ENCODE results near the gene ITIH5. TPM values are rescaled to one million over a fixed set of nuclear protein-coding genes. Genes with fewer than 3 reads are reported as not detected.

Gene ITIH5
- total and polyA plus RNA-seq, 2 donors (not counting 1 experiment from before 2014, with no cell fraction given) = not detected

DNA sequence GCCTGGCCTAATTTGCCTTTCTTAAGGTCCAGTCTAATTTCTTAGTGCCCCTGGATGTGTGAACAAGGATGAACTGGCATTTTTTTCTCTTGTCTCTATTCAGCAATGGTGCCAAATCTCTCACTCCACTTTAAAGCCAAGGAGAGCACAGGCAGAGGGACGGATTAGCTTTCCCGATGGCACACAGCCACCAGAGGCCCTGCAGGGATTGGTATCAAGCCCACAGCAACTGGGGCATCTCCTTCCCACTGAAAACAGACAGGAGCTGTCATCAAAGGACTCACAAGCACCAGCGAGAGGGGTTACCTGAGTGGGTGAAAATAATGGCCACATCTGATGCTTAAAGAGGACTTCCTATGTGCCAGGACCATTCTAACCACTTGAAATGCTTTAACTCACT lies 83.1 kb downstream of the ITIH5 start:
- no peaks in the 10 kb centered on the region for H3K79me2 ChIP-seq (ENCODE audit: control insufficient read depth, insufficient read depth, low read length)
- H3K27ac ChIP-seq (ENCODE audit: low read length in 2 of 2) = no peak overlapping the region
- H2AFZ ChIP-seq (ENCODE audit: insufficient read depth, low read depth, low read length, poor library complexity, severe bottlenecking) = no peak overlapping the region
- H3K9me3 ChIP-seq (ENCODE audit: control extremely low read depth in 1 of 3, control insufficient read depth in 2 of 3, insufficient read depth in 1 of 3, low read length in 2 of 3) = no peaks in the 10 kb centered on the region
- ATAC-seq (ENCODE audit: low read depth) (no peak), DNase-seq (no peak)
- no peak overlapping the region for H3K4me2 ChIP-seq (replicated peaks; ENCODE audit: low read depth, low read length, poor library complexity, severe bottlenecking)
- H3K9ac ChIP-seq (ENCODE audit: low read length) = no peak overlapping the region
- no peaks in the 10 kb centered on the region for H4K20me1 ChIP-seq (ENCODE audit: control insufficient read depth, insufficient read depth, low read length, poor library complexity, severe bottlenecking)
- POLR2A ChIA-PET = interaction anchor here (0.5 kb wide), 1 partner anchor 39 kb away, joined by 7 read pairs; no protein-coding TSS in a partner anchor
- 100% methylated on average over 3 of the region's 3 CpGs for WGBS (ENCODE audit: insufficient coverage)
- no peaks in the 10 kb centered on the region for H3K9me3 Mint-ChIP-seq (ENCODE audit: insufficient read depth)
- intact Hi-C loops (cut with micrococcal nuclease) = no loop called here
- peaks cover 12% of the 10 kb centered on the region for H3K27me3 Mint-ChIP-seq
- no peak overlapping the region for H3K4me3 Mint-ChIP-seq
- no peak overlapping the region for H3K27ac Mint-ChIP-seq
- CTCF ChIA-PET = no interaction called here
- no peak overlapping the region for H3K4me3 ChIP-seq (ENCODE audit: control extremely low read depth in 1 of 5, extremely low read depth in 1 of 5, insufficient read depth in 1 of 5, low read depth in 2 of 5, low read length in 4 of 5)
- H3K4me1 Mint-ChIP-seq = no peaks in the 10 kb centered on the region
- H3K4me1 ChIP-seq (ENCODE audit: control insufficient read depth in 2 of 2, insufficient read depth in 2 of 2, low read length in 2 of 2) = no peaks in the 10 kb centered on the region
- H3K27me3 ChIP-seq (replicated peaks in 1 of 4; ENCODE audit: control extremely low read depth in 1 of 4, control insufficient read depth in 3 of 4, insufficient read depth in 4 of 4, low read length in 3 of 4) = no peaks in the 10 kb centered on the region
- H3K36me3 ChIP-seq (replicated peaks in 1 of 2; ENCODE audit: control extremely low read depth in 1 of 2, control insufficient read depth in 1 of 2, extremely low read depth in 1 of 2, insufficient read depth in 2 of 2, low read length in 1 of 2) = no peaks in the 10 kb centered on the region
- TF ChIP-seq, protein P1, sequence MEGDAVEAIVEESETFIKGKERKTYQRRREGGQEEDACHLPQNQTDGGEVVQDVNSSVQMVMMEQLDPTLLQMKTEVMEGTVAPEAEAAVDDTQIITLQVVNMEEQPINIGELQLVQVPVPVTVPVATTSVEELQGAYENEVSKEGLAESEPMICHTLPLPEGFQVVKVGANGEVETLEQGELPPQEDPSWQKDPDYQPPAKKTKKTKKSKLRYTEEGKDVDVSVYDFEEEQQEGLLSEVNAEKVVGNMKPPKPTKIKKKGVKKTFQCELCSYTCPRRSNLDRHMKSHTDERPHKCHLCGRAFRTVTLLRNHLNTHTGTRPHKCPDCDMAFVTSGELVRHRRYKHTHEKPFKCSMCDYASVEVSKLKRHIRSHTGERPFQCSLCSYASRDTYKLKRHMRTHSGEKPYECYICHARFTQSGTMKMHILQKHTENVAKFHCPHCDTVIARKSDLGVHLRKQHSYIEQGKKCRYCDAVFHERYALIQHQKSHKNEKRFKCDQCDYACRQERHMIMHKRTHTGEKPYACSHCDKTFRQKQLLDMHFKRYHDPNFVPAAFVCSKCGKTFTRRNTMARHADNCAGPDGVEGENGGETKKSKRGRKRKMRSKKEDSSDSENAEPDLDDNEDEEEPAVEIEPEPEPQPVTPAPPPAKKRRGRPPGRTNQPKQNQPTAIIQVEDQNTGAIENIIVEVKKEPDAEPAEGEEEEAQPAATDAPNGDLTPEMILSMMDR (IDR thresholded peaks at IDR 0.05) = no peak
- no peak for TF ChIP-seq EZH2 (IDR thresholded peaks at IDR 0.05; ENCODE audit: borderline replicate concordance, insufficient read depth, low read depth, low read length, poor library complexity, severe bottlenecking)

DNA sequence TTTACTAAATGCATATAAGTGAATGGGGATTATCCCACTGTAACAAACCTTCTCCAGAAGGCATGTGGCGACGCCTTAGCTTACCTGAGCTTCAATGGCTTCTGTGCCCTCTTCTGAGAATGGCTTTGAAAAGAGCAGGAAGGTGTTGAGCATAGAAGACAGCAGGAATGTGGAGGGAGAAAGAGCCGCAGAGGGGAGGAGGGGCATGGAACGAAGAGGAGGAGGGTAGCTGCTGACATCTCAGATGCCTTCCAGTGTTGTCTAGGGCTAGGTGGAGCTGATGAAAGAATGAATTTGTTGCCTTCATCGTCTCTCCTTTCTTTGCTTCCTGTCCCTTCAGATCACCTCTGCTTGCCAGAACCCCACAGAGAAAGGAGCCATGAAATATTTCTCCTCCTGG lies 86.2 kb downstream of the ITIH5 start:
- Histone ChIP-seq H2AFZ (ENCODE audit: insufficient read depth, low read depth, low read length, poor library complexity, severe bottlenecking) (no peak overlapping the region), H3K4me2 (replicated peaks; ENCODE audit: low read depth, low read length, poor library complexity, severe bottlenecking) (no peak overlapping the region), H4K20me1 (ENCODE audit: control insufficient read depth, insufficient read depth, low read length, poor library complexity, severe bottlenecking) (no peaks in the 10 kb centered on the region), H3K4me3 (ENCODE audit: control extremely low read depth in 1 of 5, extremely low read depth in 1 of 5, insufficient read depth in 1 of 5, low read depth in 2 of 5, low read length in 4 of 5) (no peak overlapping the region), H3K36me3 (replicated peaks in 1 of 2; ENCODE audit: control extremely low read depth in 1 of 2, control insufficient read depth in 1 of 2, extremely low read depth in 1 of 2, insufficient read depth in 2 of 2, low read length in 1 of 2) (no peaks in the 10 kb centered on the region), H3K27ac (ENCODE audit: low read length in 2 of 2) (no peak overlapping the region), H3K4me1 (ENCODE audit: control insufficient read depth in 2 of 2, insufficient read depth in 2 of 2, low read length in 2 of 2) (no peaks in the 10 kb centered on the region), H3K79me2 (ENCODE audit: control insufficient read depth, insufficient read depth, low read length) (no peaks in the 10 kb centered on the region), H3K27me3 (replicated peaks in 1 of 4; ENCODE audit: control extremely low read depth in 1 of 4, control insufficient read depth in 3 of 4, insufficient read depth in 4 of 4, low read length in 3 of 4) (no peaks in the 10 kb centered on the region), H3K9me3 (ENCODE audit: control extremely low read depth in 1 of 3, control insufficient read depth in 2 of 3, insufficient read depth in 1 of 3, low read length in 2 of 3) (no peaks in the 10 kb centered on the region), H3K9ac (ENCODE audit: low read length) (no peak overlapping the region)
- H3K4me1 Mint-ChIP-seq = no peaks in the 10 kb centered on the region
- H3K27me3 Mint-ChIP-seq = peaks cover 5% of the 10 kb centered on the region
- ATAC-seq (ENCODE audit: low read depth) (no peak), DNase-seq (no peak)
- intact Hi-C loops (cut with micrococcal nuclease) = no loop called here
- CTCF ChIA-PET = no interaction called here
- no peak overlapping the region for H3K27ac Mint-ChIP-seq
- 90% methylated on average over 4 of the region's 5 CpGs for WGBS (ENCODE audit: insufficient coverage)
- no peaks in the 10 kb centered on the region for H3K9me3 Mint-ChIP-seq (ENCODE audit: insufficient read depth)
- no peak for TF ChIP-seq EZH2 (IDR thresholded peaks at IDR 0.05; ENCODE audit: borderline replicate concordance, insufficient read depth, low read depth, low read length, poor library complexity, severe bottlenecking)
- TF ChIP-seq, protein P1 (IDR thresholded peaks at IDR 0.05) = no peak
- no peak overlapping the region for H3K4me3 Mint-ChIP-seq
- POLR2A ChIA-PET = no interaction called here
